ENCODE measurements around the gene SLC7A6OS.

The SLC7A6OS gene

DNA sequence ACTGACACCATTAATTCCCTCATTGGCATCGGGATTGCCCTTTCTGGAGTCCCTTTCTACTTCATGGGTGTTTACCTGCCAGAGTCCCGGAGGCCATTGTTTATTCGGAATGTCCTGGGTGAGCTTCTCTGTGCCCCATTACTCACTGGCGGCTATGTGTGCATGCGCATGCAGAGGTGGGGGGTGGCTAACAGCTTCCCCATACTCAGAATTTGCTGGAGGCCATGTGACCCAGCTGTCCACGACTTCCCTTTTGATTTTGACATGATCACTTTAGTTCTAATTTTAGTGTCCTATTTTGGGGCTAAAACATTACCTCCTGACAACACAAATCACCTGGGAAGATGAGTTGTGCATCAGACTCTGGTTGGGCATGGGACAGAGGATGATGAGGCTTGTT lies 14.1 kb downstream of the SLC7A6OS start:
- H3K36me3 ChIP-seq, result peaks cover 85% of the 10 kb centered on the region
- no peak overlapping the region for H3K27ac ChIP-seq
- no peak for DNase-seq
- no peaks in the 10 kb centered on the region for H3K9me3 ChIP-seq (ENCODE audit: severe bottlenecking)
- no peaks in the 10 kb centered on the region for H3K27me3 ChIP-seq (ENCODE audit: insufficient read depth, low read depth, severe bottlenecking)
- TF ChIP-seq, protein P1, sequence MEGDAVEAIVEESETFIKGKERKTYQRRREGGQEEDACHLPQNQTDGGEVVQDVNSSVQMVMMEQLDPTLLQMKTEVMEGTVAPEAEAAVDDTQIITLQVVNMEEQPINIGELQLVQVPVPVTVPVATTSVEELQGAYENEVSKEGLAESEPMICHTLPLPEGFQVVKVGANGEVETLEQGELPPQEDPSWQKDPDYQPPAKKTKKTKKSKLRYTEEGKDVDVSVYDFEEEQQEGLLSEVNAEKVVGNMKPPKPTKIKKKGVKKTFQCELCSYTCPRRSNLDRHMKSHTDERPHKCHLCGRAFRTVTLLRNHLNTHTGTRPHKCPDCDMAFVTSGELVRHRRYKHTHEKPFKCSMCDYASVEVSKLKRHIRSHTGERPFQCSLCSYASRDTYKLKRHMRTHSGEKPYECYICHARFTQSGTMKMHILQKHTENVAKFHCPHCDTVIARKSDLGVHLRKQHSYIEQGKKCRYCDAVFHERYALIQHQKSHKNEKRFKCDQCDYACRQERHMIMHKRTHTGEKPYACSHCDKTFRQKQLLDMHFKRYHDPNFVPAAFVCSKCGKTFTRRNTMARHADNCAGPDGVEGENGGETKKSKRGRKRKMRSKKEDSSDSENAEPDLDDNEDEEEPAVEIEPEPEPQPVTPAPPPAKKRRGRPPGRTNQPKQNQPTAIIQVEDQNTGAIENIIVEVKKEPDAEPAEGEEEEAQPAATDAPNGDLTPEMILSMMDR (IDR thresholded peaks at IDR 0.05; ENCODE audit: low read depth, low read length), result no peak
- H3K4me3 ChIP-seq (ENCODE audit: low read depth, low read length), result no peak overlapping the region

DNA sequence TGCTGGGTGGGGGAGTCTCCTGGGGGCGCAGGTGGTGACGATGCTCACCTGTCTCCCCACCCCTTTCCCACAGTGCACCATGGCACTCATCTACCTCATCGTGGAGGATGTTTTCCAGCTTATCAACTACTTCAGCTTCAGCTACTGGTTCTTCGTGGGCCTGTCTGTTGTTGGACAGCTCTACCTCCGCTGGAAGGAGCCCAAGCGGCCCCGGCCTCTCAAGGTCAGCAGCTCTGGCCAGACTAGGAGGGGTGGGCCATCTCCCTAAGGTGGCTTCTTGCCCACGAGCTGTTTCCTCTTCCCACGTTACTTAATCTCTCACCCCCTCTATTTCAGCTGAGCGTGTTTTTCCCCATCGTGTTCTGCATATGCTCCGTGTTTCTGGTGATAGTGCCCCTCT lies 14.5 kb downstream of the SLC7A6OS start:
- H3K27ac ChIP-seq, result no peak overlapping the region
- no peak for DNase-seq
- H3K27me3 ChIP-seq (ENCODE audit: insufficient read depth, low read depth, severe bottlenecking), result no peaks in the 10 kb centered on the region
- TF ChIP-seq, protein P1 (IDR thresholded peaks at IDR 0.05; ENCODE audit: low read depth, low read length), result no peak
- H3K4me3 ChIP-seq (ENCODE audit: low read depth, low read length), result no peak overlapping the region
- no peaks in the 10 kb centered on the region for H3K9me3 ChIP-seq (ENCODE audit: severe bottlenecking)
- peaks cover 85% of the 10 kb centered on the region for H3K36me3 ChIP-seq

DNA sequence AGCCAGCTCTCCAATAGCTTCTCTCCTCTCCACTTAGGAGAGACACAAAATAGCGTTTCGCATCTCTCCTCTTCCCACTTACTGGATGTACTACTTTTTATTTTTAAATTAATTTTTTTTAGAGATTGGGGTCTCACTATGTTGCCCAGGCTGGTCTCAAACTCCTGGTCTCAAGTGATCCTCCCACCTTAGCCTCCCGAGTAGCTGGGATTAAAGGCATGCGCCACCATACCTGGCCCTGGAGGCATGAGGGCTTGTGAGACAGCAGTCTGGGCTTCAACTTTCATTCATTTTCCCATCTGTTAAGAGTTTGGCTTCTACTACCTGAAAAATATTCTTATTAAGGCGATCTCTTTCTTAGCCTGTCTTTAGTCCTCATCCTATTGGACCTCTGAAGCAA lies 18.3 kb downstream of the SLC7A6OS start:
- Histone ChIP-seq H3K27ac (no peak overlapping the region), H3K36me3 (peaks cover 78% of the 10 kb centered on the region), H3K4me3 (ENCODE audit: low read depth, low read length) (no peak overlapping the region), H3K27me3 (ENCODE audit: insufficient read depth, low read depth, severe bottlenecking) (no peaks in the 10 kb centered on the region), H3K9me3 (ENCODE audit: severe bottlenecking) (no peaks in the 10 kb centered on the region)
- TF ChIP-seq, protein P1 (IDR thresholded peaks at IDR 0.05; ENCODE audit: low read depth, low read length), result no peak
- no peak for DNase-seq

DNA sequence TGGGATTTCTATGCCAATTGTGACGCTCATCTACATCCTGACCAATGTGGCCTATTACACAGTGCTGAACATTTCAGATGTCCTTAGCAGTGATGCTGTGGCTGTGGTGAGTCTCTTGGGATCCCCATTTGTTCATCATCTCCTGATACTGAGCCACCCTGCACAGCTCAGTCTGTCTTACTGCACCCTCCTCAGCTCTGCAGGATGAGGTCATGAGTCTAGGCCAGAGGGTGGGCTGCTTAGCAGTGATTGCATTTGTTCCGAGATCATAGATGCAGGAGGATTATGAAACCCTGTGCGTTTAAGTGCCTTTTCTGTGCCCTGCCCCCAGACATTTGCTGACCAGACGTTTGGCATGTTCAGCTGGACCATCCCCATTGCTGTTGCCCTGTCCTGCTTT lies 19.5 kb downstream of the SLC7A6OS start:
- DNase-seq, result no peak
- Histone ChIP-seq H3K27ac (no peak overlapping the region), H3K36me3 (peaks cover 74% of the 10 kb centered on the region), H3K27me3 (ENCODE audit: insufficient read depth, low read depth, severe bottlenecking) (no peaks in the 10 kb centered on the region), H3K9me3 (ENCODE audit: severe bottlenecking) (no peaks in the 10 kb centered on the region), H3K4me3 (ENCODE audit: low read depth, low read length) (no peak overlapping the region)
- TF ChIP-seq, protein P1 (IDR thresholded peaks at IDR 0.05; ENCODE audit: low read depth, low read length), result no peak

DNA sequence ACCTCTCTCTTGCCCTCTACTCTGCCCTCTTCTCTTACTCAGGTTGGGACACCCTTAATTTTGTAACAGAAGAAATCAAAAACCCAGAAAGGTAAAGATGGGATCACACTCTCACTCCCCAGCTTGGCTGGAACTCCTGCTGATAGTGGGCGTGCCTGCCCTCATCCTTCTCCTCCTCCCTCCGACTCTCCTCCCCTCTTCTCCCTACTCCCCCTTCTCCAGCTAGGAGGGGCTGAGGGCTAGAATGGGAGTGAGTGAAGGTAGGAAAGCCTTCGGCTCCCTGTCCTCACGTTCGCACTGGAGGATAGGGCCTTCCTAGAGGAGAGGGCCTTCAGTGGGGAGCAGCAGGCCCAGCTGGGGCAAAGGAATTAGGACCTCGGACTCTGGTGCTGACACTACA lies 20.3 kb downstream of the SLC7A6OS start:
- no peak overlapping the region for H3K27ac ChIP-seq
- TF ChIP-seq, protein P1 (IDR thresholded peaks at IDR 0.05; ENCODE audit: low read depth, low read length), result no peak
- H3K4me3 ChIP-seq (ENCODE audit: low read depth, low read length), result no peak overlapping the region
- H3K27me3 ChIP-seq (ENCODE audit: insufficient read depth, low read depth, severe bottlenecking), result no peaks in the 10 kb centered on the region
- DNase-seq, result no peak
- H3K9me3 ChIP-seq (ENCODE audit: severe bottlenecking), result no peaks in the 10 kb centered on the region
- peaks cover 66% of the 10 kb centered on the region for H3K36me3 ChIP-seq

DNA sequence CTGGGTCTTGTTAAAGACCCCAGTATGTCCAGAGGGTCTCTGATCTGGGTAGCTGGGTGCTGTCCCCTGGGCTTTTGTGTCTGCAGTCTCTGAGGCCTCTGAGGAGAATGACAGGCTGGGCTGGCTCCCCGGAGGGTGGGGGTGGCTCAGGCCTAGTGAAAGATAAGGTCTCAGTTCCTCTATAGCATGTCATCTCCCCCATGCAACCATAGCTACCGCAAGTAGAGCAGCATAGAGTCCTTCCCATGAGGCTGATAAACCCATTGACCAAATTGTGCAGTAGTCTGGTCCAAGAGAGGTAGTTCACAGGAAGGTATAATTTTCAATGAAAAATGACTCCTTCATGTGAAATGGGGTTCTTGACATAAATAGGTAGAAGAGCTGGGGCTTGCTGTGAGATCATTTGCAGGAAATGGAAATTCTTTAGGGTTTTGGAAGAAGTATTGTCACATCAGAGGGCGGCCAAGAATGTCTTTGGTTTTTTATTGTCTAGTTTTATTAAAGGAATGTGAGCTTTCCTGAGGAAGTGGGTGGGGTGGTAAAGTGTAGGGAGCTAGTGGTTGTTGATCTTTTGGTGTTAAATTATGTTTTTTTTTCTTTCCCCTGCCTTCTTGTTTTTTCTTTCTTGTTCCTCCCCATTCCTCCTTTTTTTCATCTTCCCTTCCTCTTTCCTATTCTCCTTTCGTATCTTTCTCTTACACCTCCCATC lies 21.0 kb downstream of the SLC7A6OS start:
- Histone ChIP-seq H3K27me3 (ENCODE audit: insufficient read depth, low read depth, severe bottlenecking) (no peaks in the 10 kb centered on the region), H3K27ac (no peak overlapping the region), H3K36me3 (peaks cover 59% of the 10 kb centered on the region), H3K4me3 (ENCODE audit: low read depth, low read length) (no peak overlapping the region), H3K9me3 (ENCODE audit: severe bottlenecking) (no peaks in the 10 kb centered on the region)
- no peak for DNase-seq
- TF ChIP-seq, protein P1 (IDR thresholded peaks at IDR 0.05; ENCODE audit: low read depth, low read length), result no peak
